Left renal cortex interstitium (tissue), 4 donors: ENCODE measurements around the gene TTC16. TPM values are rescaled to one million over a fixed set of nuclear protein-coding genes. Genes with fewer than 3 reads are reported as not detected.
"Not testable (repeated sequence)": the region's sequence is repeated elsewhere in the genome, so short reads cannot be mapped to it uniquely, and the experiment has no call there.

Source experiments
- DNase-seq, 4 donors: peaks; one replicate each; pipeline ENCODE4 v3.0.0-alpha.2; 2013; ENCODE audit warnings: low read depth in 4 of 4, low spot score in 2 of 4, missing footprints in 1 of 4
- polyA plus RNA-seq, 4 donors: library from polyadenylated mRNA; unstranded; fragments of 120-200 nt; gene quantifications; one replicate each; pipeline ENCODE4 v1.2.1, GENCODE V29; 2013; ENCODE audit not compliant: insufficient read length in 4 of 4

TTC16 gene
- polyA plus RNA-seq, 4 donors: 0.20 to 0.30 (median 0.27) TPM

DNA sequence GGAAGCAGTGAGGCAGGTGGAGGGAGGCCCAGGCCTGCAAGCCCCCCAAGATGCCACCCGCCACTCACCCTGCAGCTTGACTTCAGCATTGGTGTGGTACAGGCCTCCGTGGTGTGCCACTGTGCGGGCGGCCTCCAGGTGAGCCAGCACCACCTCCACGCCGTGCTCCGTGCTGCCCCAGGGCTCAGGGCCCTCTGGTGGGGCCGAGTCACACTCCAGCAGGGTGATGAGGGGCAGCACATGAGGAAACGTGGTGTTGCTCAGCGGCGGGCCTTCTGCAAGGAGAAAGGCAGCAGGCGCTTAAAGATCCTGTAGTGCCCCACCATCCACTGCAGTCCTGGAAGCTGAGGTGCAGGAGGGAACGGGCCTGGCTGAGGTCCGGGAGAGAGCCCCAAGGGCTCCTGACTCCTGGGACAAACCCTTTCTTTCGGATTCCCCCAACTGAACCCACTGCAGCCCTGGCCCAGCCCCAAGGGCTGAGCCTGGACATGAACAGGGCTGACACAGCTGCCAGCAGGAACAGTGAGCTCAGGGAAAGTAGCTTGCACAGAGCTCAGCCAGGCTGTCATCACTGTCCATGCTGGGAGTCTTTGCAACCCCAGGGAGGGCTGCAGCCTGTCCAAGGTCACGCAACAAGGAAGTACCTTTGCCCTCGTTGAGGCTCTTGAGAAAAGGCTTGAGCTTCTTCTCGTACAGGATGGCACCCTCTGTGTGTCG, 23.9 kb downstream of the TTC16 start:
- no peak for DNase-seq

DNA sequence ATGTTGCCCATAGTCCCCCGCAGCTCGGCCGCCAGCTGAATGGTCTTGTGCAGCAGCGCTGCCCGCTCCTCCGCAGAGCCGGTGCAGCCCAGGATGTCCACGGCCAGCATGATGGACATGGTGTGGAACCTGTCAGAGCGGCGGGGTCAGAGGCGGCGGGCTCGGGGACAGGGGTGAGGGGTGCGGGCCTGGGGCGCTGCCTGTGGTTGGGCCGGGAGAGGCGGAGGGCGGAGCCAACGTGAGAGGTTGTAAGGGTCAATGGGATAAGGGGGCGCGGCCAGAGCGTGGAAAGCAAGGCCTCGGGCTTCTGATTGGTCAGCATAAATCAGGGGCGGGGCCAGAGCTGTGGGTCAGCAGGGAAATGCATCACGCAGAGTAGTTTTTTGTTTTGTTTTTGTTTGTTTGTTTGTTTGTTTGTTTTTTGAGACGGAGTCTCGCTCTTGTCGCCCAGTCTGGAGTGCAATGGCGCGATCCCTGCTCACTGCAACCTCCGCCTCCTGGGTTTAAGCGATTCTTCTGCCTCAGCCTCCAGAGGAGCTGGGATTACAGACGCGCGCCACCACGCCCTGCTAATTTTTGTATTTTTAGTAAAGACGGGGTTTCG, 26.1 kb downstream of the TTC16 start:
- DNase-seq: peak in 1 of 4 donors; percentile 52

DNA sequence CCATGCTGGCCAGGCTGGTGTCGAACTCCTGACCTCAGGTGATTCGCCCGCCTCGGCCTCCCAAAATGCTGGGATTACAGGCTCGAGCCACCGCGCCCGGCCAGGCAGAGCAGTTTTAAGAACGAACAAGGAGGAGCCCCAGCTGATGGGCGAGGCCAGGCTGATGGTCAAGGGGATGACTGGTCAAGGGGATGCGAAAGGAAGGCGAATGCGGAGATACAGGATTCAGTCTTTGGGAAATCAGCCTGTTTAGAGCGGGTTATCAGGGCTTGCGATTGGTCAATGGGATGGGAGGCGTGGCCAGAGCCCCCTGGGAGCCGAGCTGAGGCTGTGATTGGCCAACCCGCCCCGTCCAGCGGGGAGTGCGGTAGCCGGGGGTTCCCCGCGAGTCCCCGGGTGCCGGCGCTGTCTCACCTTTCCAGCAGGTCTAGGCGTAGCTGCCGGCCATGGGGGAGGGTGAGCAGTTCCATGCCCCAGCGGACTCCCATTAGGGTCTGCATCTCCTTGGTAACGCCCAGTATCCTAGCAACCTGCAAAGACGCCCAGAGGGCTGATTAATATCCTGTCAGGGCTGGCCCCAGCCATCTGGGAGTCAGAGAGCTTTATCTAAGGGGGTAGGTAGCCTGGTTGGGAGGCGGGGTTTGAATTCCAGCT, 26.7 kb downstream of the TTC16 start:
- DNase-seq: peak; percentile 43 to 76 (median 62)

DNA sequence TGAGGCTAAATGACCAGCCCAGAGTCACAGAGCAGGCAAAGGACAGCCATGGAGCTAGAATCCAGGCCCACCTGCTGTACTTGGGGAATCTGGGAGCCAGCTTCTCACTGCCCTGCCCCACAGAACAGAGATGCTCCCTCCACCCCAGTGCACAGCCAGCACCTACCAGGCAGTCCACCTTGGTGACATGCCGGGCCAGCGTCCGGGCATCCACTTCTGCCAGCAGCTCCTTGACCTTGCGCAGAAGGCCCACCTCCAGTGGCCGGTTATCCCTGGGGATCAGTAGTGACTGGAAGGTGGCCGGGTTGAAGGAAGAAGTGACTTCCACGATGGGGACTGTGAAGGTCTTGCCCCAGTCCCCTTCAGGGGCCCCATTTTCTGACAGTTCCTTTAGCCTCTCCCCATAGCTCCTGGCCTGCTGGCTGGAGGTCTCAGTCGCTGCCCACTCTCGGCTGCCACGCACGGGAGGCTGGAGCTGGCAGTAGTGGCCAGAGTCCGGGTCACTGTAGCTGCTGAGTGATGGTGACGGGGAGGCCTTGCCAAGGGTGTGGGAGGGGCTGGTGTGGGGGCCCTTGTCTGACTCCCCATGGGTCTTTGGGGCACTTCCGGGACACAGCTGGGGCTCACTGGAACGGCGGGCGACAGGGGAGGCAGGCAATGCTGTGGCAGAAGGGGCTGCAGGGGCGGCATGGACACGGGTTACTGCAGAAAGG, 28.7 kb downstream of the TTC16 start:
- DNase-seq: no peak

DNA sequence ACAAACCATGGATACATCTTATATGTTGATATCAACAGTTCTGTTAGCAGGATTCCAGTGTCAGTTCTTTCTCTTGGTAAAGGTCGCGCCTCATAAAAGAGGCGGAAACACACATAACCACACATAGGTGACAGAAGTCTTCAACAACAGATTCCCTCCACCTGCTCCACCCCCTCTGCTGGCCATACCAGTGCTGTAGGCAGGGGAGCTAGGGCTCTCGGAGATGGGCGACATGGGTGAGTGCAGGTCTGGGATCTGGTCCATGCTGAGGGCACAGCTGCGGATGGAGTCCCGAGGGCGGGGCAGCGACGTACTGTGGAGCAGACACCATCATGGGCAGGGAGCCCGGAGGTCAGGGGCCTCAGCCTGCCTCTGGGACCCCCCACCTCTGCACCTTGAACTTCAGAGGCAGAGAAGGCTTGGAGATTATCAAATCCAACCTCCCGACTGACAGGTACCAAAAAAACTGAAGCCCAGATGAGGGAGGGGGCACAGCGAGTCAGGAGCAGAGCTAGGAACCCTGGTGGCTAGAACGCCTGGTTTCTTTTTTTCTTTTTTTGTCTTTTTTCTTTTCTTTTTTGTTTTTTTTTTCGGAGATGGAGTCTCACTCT, 31.2 kb downstream of the TTC16 start:
- DNase-seq: no peak

DNA sequence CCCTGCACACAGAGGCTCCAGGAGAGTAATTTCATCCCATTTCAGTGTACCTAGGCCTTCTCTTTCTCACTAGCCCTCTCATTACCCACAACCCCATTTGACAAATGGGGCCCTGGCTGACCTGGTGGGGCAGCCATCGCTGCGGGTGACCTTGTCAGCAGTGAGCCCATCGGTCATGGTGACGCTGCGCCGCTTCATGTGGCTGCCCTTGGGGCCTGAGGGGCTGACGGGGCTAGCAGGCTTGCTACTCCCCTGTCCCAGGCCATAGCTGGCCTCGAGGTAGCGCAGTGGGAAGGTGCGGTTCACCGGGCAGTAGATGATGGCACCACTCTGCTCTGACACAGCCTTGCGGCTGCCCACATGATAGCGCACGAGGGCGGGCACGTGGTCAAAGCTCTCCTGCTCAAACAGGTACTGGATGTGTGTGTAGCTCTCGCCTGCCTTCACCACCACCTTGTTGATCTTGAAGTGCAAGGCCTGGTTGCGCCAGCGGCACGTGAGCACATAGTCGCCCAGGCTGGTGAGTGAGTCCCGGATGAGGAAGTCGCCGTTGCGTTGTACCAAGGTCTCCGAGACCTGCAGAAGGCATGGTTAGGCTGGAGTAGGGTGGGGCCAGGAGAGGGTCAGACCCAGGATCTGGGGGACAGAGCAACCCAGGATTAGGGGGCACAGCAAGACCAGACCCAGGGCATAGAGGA, 33.4 kb downstream of the TTC16 start:
- no peak for DNase-seq

DNA sequence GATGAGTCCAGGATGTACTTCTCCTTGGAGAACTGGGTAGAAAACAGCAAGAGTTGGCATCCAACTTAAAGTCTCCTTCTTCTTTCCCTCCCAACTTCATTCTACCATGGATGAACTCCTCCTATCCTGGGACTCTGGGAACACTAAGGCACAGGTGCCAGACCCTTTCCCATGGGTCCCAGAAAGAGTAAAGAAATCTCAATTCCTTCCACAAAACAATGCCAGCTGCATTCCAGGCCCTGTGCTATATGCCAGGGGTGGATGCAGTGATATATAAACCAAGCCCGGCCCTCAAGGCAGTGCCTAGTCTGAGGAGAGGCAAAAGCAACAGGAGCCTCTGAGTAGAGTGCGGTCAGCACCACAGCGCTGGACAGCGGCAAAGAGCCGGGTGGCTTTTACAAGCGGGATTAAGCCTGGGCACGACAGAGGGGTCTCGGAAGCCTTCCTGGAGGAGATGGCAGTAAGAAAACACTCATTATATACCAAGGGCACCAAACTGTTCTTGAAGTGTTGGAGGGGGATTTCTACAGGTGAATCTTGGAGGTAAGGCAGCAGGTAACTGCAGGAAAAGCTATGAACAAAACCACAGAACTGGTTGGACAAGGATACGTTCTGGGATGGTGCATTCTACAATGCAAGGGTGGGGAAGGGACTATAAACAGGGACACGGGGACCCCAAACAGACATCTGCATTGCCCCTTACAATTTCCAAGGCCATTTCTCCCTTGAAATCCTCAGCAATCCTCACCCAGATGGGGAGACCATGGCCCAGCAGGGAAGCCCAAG, 35.6 kb downstream of the TTC16 start:
- no peak for DNase-seq

DNA sequence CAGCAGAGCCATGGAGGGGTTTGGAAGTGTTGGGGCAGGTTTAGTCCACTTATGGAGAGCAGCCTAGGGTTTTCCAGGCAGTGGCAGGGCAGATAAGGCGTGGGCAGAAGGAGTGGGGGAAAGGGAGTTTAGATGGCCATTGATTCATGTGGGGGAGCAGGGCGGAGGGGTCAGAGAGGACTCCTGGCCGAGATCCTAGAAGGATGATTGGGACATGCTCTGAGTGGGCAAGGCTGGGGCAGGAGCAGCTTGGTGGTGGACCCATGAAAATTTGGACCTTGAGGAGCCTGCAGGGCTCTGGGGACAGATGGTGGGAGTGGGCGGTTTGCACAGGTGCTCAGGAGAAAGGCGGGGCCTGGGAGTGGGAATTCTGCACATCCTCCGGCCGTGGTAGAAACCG, 37.3 kb downstream of the TTC16 start:
- DNase-seq: no peak

DNA sequence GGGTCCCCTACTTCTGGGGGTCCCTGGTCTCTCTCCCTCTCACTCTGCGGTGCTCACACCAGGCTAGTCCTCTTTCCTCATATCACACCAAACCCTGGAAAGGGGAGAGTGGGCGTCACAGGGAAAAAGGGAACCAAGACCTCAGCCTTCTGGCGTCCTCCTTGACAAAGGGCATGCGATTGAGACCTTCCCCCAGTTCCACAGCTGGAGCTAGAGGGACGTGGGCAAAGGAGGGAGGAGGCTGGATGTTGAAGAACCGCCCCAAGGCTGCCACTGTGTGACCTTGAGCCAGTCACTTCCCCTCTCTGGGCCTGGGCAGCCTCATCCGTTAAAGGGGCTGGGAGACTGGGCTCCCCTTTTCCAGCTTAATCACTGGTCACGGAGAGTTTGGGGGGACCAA, 37.7 kb downstream of the TTC16 start:
- no peak for DNase-seq

DNA sequence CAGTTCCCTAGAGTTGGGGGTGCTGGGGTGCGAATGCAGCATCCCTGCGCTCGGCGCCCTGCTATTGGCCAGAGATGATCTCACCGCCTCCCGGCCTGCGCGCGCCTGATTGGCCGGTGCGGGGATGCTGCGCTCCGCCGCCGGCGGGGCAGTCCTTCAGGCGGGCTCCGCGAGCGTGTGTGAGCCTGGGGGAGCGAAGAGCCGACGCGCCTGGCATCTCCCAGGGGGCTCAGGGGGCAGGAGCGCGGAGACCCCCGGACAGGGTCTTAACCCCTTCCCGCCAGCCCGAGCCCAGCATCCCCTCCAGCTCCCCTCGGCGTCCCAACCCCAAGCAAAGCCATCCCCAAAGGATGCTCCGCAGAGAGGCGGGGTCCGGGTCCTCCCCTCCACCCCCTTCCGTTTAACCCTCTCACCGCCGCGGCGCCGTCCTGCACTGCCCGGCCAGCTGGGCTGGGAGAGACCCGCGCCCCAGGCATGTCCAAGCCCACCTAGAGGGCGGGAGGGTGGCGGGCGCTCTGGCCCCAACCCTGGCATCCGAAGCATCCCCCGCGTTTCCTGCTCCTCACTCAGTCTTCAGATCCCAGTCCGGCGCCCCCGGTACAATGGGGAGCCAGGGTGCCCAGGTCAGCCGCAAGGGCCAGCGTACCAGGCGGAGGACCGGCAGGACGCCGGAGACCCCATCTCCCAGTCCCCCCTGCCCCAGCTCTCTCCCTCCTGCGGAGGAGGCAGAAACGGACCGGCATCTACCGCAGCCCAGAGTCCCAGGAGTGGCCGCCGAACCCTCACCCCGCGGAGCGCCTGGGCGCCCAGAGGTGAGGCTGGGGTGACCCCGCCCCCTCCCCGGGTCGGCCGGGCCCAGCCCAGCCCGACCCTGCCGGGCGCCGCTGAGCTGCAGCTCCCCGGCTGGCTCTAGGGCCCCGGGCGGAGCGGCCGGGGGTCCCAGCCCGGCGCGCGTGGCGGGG, 38.5 kb downstream of the TTC16 start:
- DNase-seq: no peak

DNA sequence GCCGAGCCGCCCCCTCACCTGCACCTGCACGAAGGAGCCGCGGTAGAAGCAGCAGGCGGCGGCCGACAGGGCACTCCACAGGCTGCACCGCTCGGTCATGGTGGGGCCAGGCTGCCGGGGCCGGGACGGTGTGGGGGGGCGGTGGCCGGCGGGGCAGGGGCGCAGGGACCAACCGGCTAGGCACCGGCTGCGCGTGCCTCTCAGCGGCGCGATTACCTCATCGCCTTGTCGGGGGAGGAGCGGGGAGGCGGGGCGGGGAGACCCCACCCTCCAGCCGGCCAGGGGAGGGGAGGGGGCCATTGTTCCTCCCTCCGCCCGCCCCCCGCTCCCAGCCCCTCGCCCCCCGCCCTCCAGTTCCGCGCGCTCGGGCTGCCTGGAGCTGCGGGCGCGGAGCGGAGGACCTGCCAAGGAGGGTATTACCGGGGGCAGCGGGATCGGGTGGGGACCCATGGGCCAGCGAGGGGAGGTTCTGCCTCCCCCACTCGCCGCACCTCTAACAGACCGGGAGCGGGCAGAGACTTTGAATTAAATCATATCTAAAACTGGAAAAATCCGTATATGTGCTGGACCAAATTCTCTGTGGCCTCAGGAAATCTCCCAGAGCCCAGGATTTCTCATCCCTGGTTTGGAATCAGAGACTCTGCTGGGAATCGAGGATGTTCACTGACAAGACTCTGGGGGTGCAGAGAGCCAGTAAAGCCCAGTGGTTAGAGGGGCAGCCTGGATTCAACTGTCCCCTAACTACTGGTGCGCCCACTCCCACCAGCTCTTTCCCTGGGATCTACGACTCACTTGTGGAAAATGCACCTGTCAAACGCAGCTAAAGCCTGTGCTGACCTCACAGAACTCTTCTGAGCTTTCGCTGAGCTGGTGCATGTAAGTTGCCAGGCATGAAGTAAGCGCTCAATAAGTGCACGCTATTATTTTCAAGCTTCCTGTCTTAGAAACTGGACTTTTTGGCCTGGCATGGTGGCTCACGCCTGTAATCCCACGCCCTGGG, 39.5 kb downstream of the TTC16 start:
- no peak for DNase-seq

DNA sequence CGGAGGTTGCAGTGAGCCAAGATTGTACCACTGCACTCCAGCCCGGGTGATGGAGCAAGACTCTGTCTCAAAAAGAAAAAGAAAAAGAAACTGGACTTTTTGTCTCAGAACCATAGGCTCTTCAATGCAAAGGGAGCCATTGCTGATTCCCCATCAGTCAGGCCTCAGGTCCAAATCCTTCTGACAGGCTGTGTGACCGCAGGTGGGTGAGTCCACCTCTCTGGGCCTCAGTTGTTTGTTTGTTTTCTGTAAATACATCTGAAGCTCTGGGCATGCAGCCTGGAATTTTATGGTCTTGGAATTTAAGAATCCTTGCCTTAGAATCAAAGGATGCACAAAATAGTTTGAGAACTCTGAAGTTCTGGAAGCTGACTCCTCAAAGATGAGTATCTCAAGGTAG, 40.4 kb downstream of the TTC16 start:
- DNase-seq: no peak

DNA sequence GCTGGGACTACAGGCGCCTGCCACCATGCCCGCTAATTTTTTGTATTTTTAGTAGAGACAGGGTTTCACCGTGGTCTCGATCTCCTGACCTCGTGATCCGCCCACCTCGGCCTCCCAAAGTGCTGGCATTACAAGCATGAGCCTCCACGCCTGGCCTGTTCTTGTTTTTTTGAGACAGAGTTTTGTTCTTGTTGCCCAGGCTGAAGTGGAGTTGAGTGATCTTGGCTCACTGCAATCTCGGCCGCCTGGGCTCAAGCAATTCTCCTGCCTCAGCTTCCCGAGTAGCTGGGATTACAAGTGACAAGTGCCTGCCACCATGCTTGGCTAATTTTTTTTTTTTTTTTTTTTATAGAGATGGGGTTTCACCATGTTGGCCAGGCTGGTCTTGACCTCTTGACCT, 40.9 kb downstream of the TTC16 start:
- not testable (repeated sequence) for DNase-seq

DNA sequence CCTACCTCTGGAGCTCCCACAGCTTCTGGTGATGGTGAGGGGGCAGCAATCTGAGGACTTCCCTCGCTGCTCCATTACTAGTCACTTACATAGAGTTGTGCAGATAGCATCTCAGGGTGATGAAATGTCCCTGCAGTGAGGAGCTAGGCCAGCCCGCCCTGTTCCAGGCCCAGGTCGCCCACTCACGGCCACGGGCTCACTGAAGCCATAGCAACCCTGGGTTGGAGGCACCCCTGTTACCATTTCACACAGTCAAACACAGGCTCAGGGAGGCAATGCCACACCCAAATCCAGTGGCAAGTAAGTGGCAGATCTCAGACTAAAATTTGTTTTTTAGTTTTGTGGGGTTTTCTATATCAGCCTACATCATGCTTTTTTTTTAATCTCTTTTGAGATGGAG, 43.0 kb downstream of the TTC16 start:
- no peak for DNase-seq

DNA sequence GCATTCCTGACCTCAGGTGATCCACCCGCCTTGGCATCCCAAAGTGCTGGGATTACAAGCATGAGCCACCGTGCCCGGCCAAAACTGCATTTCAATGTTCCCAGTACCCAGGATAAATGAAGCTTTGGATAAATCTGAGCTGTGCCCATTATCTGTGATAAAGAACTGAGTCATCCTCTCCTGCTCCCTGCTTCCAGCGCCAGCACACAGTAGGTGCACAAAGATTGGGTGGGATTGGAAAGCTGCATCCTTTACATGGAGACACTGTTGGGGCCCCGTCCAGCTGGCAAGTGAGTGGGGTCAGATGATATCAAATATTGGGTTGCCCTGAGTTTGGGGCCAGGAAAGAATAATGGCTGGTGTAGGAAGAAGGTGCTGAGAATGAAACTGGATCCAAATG, 45.2 kb downstream of the TTC16 start:
- no peak for DNase-seq

DNA sequence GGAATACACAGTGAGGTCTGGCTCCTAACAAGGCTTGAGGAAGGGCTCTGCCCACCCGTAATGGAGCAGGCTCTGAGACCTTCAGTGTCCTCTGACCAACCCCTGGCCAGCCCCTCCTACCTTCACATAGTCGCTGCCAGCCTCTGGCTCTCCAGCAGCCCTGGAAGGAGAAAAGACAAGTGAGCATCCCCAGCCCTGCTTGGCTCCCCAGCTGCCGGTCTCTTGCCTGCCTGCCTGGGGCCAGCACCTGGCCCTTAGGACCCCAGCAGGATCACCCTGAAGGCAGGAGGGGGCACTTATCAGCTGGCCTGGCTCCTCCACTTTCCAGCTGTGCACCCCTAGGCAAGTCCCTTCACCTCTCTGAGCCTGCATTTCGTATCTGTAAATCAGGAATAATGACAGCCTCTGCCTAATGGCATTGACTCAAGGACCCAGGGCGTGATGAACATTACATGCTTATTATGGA, 45.6 kb downstream of the TTC16 start:
- DNase-seq: no peak

DNA sequence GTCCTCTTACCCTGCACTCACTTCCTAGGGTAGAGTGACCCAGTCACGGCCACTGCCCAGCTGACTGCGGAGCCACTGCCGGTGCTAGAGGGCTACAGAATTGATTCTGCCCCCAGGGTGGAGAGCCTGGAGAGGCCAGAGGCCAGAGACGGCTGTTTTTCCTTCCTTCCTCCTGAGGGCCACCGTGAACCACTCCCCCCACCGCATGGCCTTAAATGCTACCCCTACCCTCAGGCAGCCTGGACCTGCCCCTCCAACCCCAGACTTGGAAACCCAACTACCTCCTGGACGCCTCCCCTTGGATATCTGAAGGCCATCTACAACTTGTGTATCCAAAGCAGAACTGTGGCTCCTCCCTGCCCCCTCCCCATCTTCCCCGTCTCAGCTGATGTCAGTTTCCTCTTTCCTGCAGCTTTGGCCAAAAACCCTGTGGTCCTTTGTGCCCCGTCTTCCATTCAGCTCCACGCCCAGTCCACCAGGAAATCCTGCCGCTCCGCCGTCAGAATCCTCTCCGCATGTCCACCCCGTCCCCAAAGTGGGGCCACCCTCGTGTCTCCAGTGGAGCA, 46.3 kb downstream of the TTC16 start:
- DNase-seq: no peak
